Gastrocnemius medialis (tissue), 4 donors: ENCODE results near the gene PNLIPRP2. TPM values are rescaled to one million over a fixed set of nuclear protein-coding genes. Genes with fewer than 3 reads are reported as not detected.

Source experiments
- ATAC-seq, 2 donors: fragments of 150-250 bp; one replicate each; pipeline ENCODE4 v1.9.1; 2016
- DNase-seq, 2 donors: peaks; one replicate each; pipeline ENCODE4 v3.0.0-alpha.2; 2019
- H3K27ac ChIP-seq, 4 donors: fragments of 200-600 bp; sonication (generic); 1 replicate in 1 of 4; 2 replicates in 3 of 4; pipeline ENCODE4 v1.5.1; 2016 to 2018; ENCODE audit warnings: mild to moderate bottlenecking in 2 of 4, moderate library complexity in 1 of 4
- H3K27me3 ChIP-seq, 3 donors: fragments of 200-600 bp; sonication (generic) in 2 of 3; 1 replicate in 1 of 3; 2 replicates in 2 of 3; pipeline versions ENCODE4 v1.5.1 to v1.6.0; 2016 to 2019; ENCODE audit warnings: mild to moderate bottlenecking in 1 of 3, moderate library complexity in 1 of 3
- H3K36me3 ChIP-seq, 2 donors: fragments of 200-600 bp; sonication (generic) in 1 of 2; one replicate each; pipeline ENCODE4 v1.5.1; 2017 to 2018
- H3K4me1 ChIP-seq, 2 donors: fragments of 200-600 bp; sonication (generic) in 1 of 2; one replicate each; pipeline ENCODE4 v1.5.1; 2016 to 2017; ENCODE audit warnings: mild to moderate bottlenecking in 2 of 2
- H3K4me3 ChIP-seq, 4 donors: fragments of 200-600 bp; sonication (generic) in 3 of 4; 1 replicate in 1 of 4; 2 replicates in 3 of 4; pipeline ENCODE4 v1.5.1; 2016 to 2019; ENCODE audit warnings: mild to moderate bottlenecking in 2 of 4
- H3K9me3 ChIP-seq, 3 donors: fragments of 200-600 bp; sonication (generic) in 2 of 3; 1 replicate in 1 of 3; 2 replicates in 2 of 3; pipeline ENCODE4 v1.5.1; 2016 to 2019
- POLR2A ChIP-seq, 2 donors: fragments of 450-650 bp; IDR thresholded peaks; one replicate each; pipeline ENCODE4 v1.6.1; 2017; ENCODE audit warnings: antibody characterized with exemption in 2 of 2, mild to moderate bottlenecking in 2 of 2, moderate library complexity in 2 of 2
- in situ Hi-C, 4 donors: fragments of 200-750 bp; cut with MboI; loops; one replicate each; pipeline versions ENCODE4 v1.15.0 to v1.8.0; 2017; ENCODE audit warnings: low sequenced_read_pairs in 4 of 4
- intact Hi-C: fragments of 100-400 bp; cut with DNase I; formaldehyde crosslinking; loops from one replicate; pipeline ENCODE4 v1.15.1; 2023; ENCODE audit warnings: low total_unique reads
- total RNA-seq, 4 donors: library from RNA; depleted of rRNA; stranded (reverse); fragments of >200 nt; gene quantifications; one replicate each; pipeline versions ENCODE4 v1.1.0 to v1.2.3, GENCODE V29; 2016
- TF ChIP-seq, protein P1 (sequence below), 5 experiments: fragments of 450-650 bp in 3 of 5; fragments of 200-600 bp in 2 of 5; sonication (generic) in 2 of 5; IDR thresholded peaks in 4 of 5; conservative IDR thresholded peaks in 1 of 5; 1 replicate in 4 of 5; 2 replicates in 1 of 5; pipeline ENCODE4 v1.5.1; 2016 to 2019; ENCODE audit warnings: antibody characterized with exemption in 5 of 5, mild to moderate bottlenecking in 3 of 5, moderate library complexity in 3 of 5

Gene PNLIPRP2
- total RNA-seq, 4 donors from 2014 or later, result not detected

DNA sequence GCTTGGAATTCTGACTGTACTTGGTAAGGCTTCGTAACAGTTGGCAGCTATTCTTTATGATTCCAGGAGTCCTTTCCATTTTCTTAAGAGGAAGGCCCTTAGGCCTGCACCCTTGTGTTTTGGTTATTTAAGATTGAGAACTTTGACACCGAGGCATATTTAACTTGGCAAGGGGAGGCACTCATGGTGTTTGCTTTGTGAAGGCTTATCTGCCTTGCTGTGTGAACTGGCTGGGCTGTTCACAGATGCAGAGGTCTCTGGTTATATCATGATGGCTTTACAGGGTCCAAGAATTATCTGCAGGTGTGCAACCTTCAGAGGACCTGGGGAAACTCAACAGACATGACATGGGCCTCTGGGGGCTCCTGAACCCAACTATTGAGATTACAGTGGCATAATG, 30.8 kb upstream of the PNLIPRP2 start:
- no peaks in the 10 kb centered on the region for H3K9me3 ChIP-seq
- in situ Hi-C loops (no loop called here), intact Hi-C loops (no loop called here)
- TF ChIP-seq, protein P1, sequence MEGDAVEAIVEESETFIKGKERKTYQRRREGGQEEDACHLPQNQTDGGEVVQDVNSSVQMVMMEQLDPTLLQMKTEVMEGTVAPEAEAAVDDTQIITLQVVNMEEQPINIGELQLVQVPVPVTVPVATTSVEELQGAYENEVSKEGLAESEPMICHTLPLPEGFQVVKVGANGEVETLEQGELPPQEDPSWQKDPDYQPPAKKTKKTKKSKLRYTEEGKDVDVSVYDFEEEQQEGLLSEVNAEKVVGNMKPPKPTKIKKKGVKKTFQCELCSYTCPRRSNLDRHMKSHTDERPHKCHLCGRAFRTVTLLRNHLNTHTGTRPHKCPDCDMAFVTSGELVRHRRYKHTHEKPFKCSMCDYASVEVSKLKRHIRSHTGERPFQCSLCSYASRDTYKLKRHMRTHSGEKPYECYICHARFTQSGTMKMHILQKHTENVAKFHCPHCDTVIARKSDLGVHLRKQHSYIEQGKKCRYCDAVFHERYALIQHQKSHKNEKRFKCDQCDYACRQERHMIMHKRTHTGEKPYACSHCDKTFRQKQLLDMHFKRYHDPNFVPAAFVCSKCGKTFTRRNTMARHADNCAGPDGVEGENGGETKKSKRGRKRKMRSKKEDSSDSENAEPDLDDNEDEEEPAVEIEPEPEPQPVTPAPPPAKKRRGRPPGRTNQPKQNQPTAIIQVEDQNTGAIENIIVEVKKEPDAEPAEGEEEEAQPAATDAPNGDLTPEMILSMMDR (IDR thresholded peaks at IDR 0.05 in 4 of 5, conservative IDR thresholded peaks at IDR 0.05 in 1 of 5), result no peak
- TF ChIP-seq POLR2A (IDR thresholded peaks at IDR 0.05), result no peak
- ATAC-seq (no peak), DNase-seq (no peak)
- no peak overlapping the region for H3K27ac ChIP-seq
- no peaks in the 10 kb centered on the region for H3K27me3 ChIP-seq
- H3K4me3 ChIP-seq, result no peak overlapping the region
- H3K4me1 ChIP-seq, result no peaks in the 10 kb centered on the region
- no peaks in the 10 kb centered on the region for H3K36me3 ChIP-seq

DNA sequence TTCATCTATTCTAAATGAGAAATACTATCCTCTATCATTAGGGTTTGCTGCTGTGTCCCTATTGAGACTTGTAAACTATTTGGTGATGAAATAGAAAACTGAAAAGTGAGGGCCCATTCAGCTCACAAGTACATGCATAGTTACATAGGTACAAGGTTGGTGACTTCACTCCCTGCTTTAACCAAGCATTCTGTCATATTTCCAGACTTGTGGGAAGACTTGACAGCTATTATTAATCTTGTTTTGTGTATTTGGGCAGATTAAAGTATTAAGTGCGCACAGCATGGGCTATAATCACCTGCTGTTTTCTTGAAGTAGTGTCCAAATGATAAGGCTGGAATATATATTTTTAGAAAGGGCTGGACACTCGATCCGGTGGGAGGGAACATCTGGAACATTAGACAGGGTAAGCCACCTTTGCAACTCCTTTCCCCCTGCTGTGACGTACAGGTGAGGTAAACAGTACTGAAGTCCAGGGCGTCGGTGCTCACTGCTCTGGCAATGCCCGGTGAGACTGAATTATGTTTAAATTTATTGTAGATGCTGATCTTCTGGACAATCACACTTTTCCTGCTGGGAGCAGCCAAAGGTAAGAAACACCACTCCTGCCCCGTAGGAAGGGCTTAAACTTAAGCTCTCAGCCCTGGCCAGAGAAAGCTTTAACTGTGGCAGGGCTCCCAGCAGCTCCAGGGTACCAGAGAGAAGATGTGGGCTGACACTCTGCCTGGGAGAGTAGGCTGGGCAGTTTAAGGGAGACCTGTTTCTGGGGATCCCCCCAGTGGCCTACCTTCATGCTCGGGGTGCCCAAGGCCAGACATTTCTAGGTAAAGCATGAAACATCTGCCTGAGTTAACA, 29.9 kb upstream of the PNLIPRP2 start, which contains the start of gene PNLIPRP1:
Gene PNLIPRP1 (plus strand): TSS at position 370 of the 855 bp plus-strand sequence. CDS start 171 bp downstream, at position 541.
- no peaks in the 10 kb centered on the region for H3K9me3 ChIP-seq
- H3K4me1 ChIP-seq, result no peaks in the 10 kb centered on the region
- H3K4me3 ChIP-seq, result no peak within 1 kb of the TSS
- TF ChIP-seq, protein P1 (IDR thresholded peaks at IDR 0.05 in 4 of 5, conservative IDR thresholded peaks at IDR 0.05 in 1 of 5), result no peak
- no peak for TF ChIP-seq POLR2A (IDR thresholded peaks at IDR 0.05)
- H3K27me3 ChIP-seq, result no peaks in the 10 kb centered on the region
- H3K36me3 ChIP-seq, result no peaks in the 10 kb centered on the region
- no peak for ATAC-seq
- in situ Hi-C loops (no loop called here), intact Hi-C loops (no loop called here)
- no peak for DNase-seq
- no peak within 1 kb of the TSS for H3K27ac ChIP-seq

DNA sequence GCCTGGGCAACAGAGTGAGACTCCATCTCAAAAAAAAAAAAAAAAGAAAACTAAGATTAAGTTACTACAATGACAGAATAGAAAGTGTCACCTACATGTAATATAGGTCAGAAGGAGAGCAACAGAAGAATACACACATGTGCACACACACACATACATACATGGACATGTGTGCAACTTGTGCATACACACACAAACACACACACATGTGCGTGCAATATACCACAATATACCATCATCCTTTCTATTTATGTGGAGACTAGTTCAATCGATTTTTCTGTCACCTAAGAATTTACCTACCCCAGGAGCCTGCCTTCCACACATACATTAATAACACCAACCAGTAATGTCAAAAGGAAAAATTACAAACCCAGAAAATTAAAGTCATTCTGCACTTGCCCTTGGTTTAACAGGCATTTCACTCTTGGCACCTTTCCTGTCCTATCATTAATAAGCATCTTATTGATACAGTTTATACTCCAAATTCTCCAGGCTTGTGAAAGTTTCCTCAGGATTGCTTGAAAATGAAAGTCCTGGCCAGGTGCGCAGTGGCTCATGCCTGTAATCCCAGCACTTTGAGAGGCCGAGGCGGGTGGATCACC, 27.5 kb upstream of the PNLIPRP2 start:
- in situ Hi-C loops, result no loop called here
- no peak for TF ChIP-seq POLR2A (IDR thresholded peaks at IDR 0.05)
- TF ChIP-seq, protein P1 (IDR thresholded peaks at IDR 0.05 in 4 of 5, conservative IDR thresholded peaks at IDR 0.05 in 1 of 5), result no peak
- ATAC-seq (no peak), DNase-seq (no peak)
- no peak overlapping the region for H3K27ac ChIP-seq
- no peaks in the 10 kb centered on the region for H3K36me3 ChIP-seq
- H3K4me3 ChIP-seq, result no peak overlapping the region
- H3K27me3 ChIP-seq, result no peaks in the 10 kb centered on the region
- intact Hi-C loops, result no loop called here
- no peaks in the 10 kb centered on the region for H3K4me1 ChIP-seq
- H3K9me3 ChIP-seq, result no peaks in the 10 kb centered on the region

DNA sequence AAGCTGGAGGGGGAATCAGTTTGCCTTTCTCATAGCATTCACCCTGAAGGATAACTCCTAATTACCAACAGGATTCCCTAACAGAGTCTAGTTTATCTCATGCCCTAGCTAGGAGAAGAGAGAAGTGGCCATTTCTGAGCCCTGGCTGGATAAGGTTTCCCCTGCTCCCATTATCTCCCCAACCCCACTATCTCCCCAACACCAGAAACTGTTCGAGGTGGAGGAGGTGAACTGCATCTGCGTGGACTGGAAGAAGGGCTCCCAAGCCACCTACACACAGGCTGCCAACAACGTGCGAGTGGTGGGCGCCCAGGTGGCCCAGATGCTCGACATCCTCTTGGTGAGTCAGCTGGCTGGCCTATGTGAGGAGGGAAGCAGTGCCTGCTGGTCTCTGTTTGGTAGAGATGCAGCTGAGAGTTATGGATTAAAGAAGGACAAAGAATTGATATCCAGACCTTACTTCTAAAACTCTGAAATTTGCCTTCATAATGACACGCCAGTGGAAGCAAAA, 26.2 kb upstream of the PNLIPRP2 start:
- H3K27ac ChIP-seq, result no peak overlapping the region
- H3K4me1 ChIP-seq, result no peaks in the 10 kb centered on the region
- no peaks in the 10 kb centered on the region for H3K9me3 ChIP-seq
- H3K36me3 ChIP-seq, result no peaks in the 10 kb centered on the region
- intact Hi-C loops, result no loop called here
- H3K4me3 ChIP-seq, result no peak overlapping the region
- in situ Hi-C loops, result no loop called here
- ATAC-seq (no peak), DNase-seq (no peak)
- TF ChIP-seq, protein P1 (IDR thresholded peaks at IDR 0.05 in 4 of 5, conservative IDR thresholded peaks at IDR 0.05 in 1 of 5), result no peak
- no peak for TF ChIP-seq POLR2A (IDR thresholded peaks at IDR 0.05)
- H3K27me3 ChIP-seq, result no peaks in the 10 kb centered on the region
